Measurements from ENCODE around the gene MRPS18A.
"Not testable (repeated sequence)": the region's sequence is repeated elsewhere in the genome, so short reads cannot be mapped to it uniquely, and the experiment has no call there.

The MRPS18A gene

GRCh38 chr6:43717822-43718221, 30.2 kb upstream of the MRPS18A start:
- DNase-seq (ENCODE audit: low read depth in 2 of 2, low spot score in 1 of 2) = no peak

- no peak for DNase-seq (ENCODE audit: low read depth in 2 of 2, low spot score in 1 of 2)
Observed at GRCh38 chr6:43717389-43717788, 29.8 kb upstream of the MRPS18A start.

GRCh38 chr6:43716099-43716498, 28.5 kb upstream of the MRPS18A start:
- DNase-seq (ENCODE audit: low read depth in 2 of 2, low spot score in 1 of 2) = no peak

GRCh38 chr6:43715056-43715788, 27.6 kb upstream of the MRPS18A start:
- DNase-seq (ENCODE audit: low read depth in 2 of 2, low spot score in 1 of 2) = no peak

- no peak for DNase-seq (ENCODE audit: low read depth in 2 of 2, low spot score in 1 of 2)
Observed at GRCh38 chr6:43714311-43715055, 26.9 kb upstream of the MRPS18A start.

GRCh38 chr6:43713643-43714310, 26.2 kb upstream of the MRPS18A start:
- DNase-seq (ENCODE audit: low read depth in 2 of 2, low spot score in 1 of 2) = no peak

- no peak for DNase-seq (ENCODE audit: low read depth in 2 of 2, low spot score in 1 of 2)
Observed at GRCh38 chr6:43712579-43712978, 25.0 kb upstream of the MRPS18A start.

GRCh38 chr6:43710576-43710975, 23.0 kb upstream of the MRPS18A start:
- DNase-seq (ENCODE audit: low read depth in 2 of 2, low spot score in 1 of 2) = no peak

- no peak for DNase-seq (ENCODE audit: low read depth in 2 of 2, low spot score in 1 of 2)
Observed at GRCh38 chr6:43709654-43710303, 22.2 kb upstream of the MRPS18A start.

- DNase-seq (ENCODE audit: low read depth in 2 of 2, low spot score in 1 of 2) = no peak
Observed at GRCh38 chr6:43708860-43709653, 21.5 kb upstream of the MRPS18A start.

- DNase-seq (ENCODE audit: low read depth in 2 of 2, low spot score in 1 of 2) = no peak
Observed at GRCh38 chr6:43707767-43708166, 20.2 kb upstream of the MRPS18A start.

- DNase-seq (ENCODE audit: low read depth in 2 of 2, low spot score in 1 of 2) = no peak
Observed at GRCh38 chr6:43707269-43707668, 19.7 kb upstream of the MRPS18A start.

- no peak for DNase-seq (ENCODE audit: low read depth in 2 of 2, low spot score in 1 of 2)
Observed at GRCh38 chr6:43706788-43707187, 19.2 kb upstream of the MRPS18A start.

GRCh38 chr6:43705996-43706395, 18.4 kb upstream of the MRPS18A start:
- DNase-seq (ENCODE audit: low read depth in 2 of 2, low spot score in 1 of 2) = no peak

- no peak for DNase-seq (ENCODE audit: low read depth in 2 of 2, low spot score in 1 of 2)
Observed at GRCh38 chr6:43703512-43704429, 16.2 kb upstream of the MRPS18A start.

GRCh38 chr6:43702534-43703440, 15.2 kb upstream of the MRPS18A start:
- no peak for DNase-seq (ENCODE audit: low read depth in 2 of 2, low spot score in 1 of 2)

GRCh38 chr6:43702171-43702533, 14.6 kb upstream of the MRPS18A start:
- no peak for DNase-seq (ENCODE audit: low read depth in 2 of 2, low spot score in 1 of 2)

GRCh38 chr6:43700939-43701560, 13.5 kb upstream of the MRPS18A start:
- not testable (repeated sequence) for DNase-seq (ENCODE audit: low read depth in 2 of 2, low spot score in 1 of 2)
